Measurements from ENCODE around the gene SLC17A2. TPM values are rescaled to one million over a fixed set of nuclear protein-coding genes. Genes with fewer than 3 reads are reported as not detected.
A peak's percentile ranks its signal among the peaks of the same experiment; 100 is the strongest.

SLC17A2 gene
- total and polyA plus RNA-seq, 2 of the 13 experiments (the other 11 are each of a cell fraction or from before 2014, with no cell fraction given) = 11.2 to 32.4 TPM

DNA sequence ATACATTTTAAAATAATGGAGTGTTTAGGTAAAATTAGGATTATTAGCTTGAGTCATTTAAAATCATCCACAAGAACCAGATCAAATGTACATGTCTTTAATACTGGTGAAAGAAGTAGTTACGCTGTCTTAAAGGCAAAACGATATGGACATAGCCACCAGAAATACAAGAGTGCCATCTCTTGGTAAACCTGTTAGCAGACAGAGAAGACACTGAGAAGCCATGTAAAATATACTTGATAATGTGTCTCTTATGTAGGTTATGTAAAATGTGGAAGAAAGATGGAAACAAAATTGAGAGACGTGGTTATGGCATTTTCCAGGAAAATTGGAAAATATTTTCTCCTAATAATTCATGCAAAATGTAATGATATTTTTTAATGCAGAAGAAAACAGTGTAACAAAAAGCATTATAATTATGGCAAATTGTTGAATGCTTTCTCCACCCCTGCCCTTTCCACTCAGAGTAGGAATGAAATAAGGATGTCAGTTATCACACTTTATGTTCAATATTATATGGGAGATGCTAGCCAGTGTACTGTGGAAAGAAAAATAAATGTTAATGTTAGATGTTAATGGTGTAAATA, 12.2 kb upstream of the SLC17A2 start (continued):
- TF ChIP-seq DPF2 (CRISPR knock-in tag; IDR thresholded peaks at IDR 0.05; ENCODE audit: borderline replicate concordance, low read depth) = no peak
- TF ChIP-seq KDM3A (CRISPR knock-in tag; IDR thresholded peaks at IDR 0.05; ENCODE audit: low read depth) = no peak
- no peak for TF ChIP-seq MAZ (IDR thresholded peaks at IDR 0.05; ENCODE audit: borderline replicate concordance, low read depth, low read length)
- TF ChIP-seq MAZ (CRISPR knock-in tag; IDR thresholded peaks at IDR 0.05; ENCODE audit: low read depth) = no peak
- no peak for TF ChIP-seq ZNF652 (CRISPR knock-in tag; IDR thresholded peaks at IDR 0.05; ENCODE audit: borderline replicate concordance, low read depth)
- no peak for TF ChIP-seq ZNF17 (CRISPR knock-in tag; IDR thresholded peaks at IDR 0.05)
- TF ChIP-seq ZNF207 (IDR thresholded peaks at IDR 0.05; ENCODE audit: borderline replicate concordance) = no peak
- TF ChIP-seq ZNF569 (CRISPR knock-in tag; IDR thresholded peaks at IDR 0.05; ENCODE audit: borderline replicate concordance) = no peak
- TF ChIP-seq, protein P1, sequence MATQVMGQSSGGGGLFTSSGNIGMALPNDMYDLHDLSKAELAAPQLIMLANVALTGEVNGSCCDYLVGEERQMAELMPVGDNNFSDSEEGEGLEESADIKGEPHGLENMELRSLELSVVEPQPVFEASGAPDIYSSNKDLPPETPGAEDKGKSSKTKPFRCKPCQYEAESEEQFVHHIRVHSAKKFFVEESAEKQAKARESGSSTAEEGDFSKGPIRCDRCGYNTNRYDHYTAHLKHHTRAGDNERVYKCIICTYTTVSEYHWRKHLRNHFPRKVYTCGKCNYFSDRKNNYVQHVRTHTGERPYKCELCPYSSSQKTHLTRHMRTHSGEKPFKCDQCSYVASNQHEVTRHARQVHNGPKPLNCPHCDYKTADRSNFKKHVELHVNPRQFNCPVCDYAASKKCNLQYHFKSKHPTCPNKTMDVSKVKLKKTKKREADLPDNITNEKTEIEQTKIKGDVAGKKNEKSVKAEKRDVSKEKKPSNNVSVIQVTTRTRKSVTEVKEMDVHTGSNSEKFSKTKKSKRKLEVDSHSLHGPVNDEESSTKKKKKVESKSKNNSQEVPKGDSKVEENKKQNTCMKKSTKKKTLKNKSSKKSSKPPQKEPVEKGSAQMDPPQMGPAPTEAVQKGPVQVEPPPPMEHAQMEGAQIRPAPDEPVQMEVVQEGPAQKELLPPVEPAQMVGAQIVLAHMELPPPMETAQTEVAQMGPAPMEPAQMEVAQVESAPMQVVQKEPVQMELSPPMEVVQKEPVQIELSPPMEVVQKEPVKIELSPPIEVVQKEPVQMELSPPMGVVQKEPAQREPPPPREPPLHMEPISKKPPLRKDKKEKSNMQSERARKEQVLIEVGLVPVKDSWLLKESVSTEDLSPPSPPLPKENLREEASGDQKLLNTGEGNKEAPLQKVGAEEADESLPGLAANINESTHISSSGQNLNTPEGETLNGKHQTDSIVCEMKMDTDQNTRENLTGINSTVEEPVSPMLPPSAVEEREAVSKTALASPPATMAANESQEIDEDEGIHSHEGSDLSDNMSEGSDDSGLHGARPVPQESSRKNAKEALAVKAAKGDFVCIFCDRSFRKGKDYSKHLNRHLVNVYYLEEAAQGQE (IDR thresholded peaks at IDR 0.05; ENCODE audit: borderline replicate concordance in 1 of 2, low read depth in 1 of 2, low read length in 2 of 2) = no peak
- no peak for TF ChIP-seq ZNF605 (CRISPR knock-in tag; IDR thresholded peaks at IDR 0.05)
- TF ChIP-seq SIN3A (IDR thresholded peaks at IDR 0.05; ENCODE audit: borderline replicate concordance, low read depth, low read length) = no peak
- TF ChIP-seq, protein P2, sequence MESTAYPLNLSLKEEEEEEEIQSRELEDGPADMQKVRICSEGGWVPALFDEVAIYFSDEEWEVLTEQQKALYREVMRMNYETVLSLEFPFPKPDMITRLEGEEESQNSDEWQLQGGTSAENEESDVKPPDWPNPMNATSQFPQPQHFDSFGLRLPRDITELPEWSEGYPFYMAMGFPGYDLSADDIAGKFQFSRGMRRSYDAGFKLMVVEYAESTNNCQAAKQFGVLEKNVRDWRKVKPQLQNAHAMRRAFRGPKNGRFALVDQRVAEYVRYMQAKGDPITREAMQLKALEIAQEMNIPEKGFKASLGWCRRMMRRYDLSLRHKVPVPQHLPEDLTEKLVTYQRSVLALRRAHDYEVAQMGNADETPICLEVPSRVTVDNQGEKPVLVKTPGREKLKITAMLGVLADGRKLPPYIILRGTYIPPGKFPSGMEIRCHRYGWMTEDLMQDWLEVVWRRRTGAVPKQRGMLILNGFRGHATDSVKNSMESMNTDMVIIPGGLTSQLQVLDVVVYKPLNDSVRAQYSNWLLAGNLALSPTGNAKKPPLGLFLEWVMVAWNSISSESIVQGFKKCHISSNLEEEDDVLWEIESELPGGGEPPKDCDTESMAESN (CRISPR knock-in tag; conservative IDR thresholded peaks at IDR 0.05) = no peak
- no peak for TF ChIP-seq FOXM1 (CRISPR knock-in tag; IDR thresholded peaks at IDR 0.05)
- no peak for TF ChIP-seq NR3C1 (CRISPR knock-in tag; IDR thresholded peaks at IDR 0.05)
- TF ChIP-seq, protein P3, sequence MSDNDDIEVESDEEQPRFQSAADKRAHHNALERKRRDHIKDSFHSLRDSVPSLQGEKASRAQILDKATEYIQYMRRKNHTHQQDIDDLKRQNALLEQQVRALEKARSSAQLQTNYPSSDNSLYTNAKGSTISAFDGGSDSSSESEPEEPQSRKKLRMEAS (IDR thresholded peaks at IDR 0.05) = no peak
- no peak for TF ChIP-seq POGZ (CRISPR knock-in tag; IDR thresholded peaks at IDR 0.05)
- TF ChIP-seq NR2F6 (IDR thresholded peaks at IDR 0.05) = no peak
- peak; percentile 13; the same call in 1 of the 2 replicates for TF ChIP-seq NR2F6 (CRISPR knock-in tag; IDR thresholded peaks at IDR 0.05)
- TF ChIP-seq SMAD3 (CRISPR knock-in tag; IDR thresholded peaks at IDR 0.05) = peak; percentile 86; the same call in 1 of the 2 replicates
- TF ChIP-seq, protein P4, sequence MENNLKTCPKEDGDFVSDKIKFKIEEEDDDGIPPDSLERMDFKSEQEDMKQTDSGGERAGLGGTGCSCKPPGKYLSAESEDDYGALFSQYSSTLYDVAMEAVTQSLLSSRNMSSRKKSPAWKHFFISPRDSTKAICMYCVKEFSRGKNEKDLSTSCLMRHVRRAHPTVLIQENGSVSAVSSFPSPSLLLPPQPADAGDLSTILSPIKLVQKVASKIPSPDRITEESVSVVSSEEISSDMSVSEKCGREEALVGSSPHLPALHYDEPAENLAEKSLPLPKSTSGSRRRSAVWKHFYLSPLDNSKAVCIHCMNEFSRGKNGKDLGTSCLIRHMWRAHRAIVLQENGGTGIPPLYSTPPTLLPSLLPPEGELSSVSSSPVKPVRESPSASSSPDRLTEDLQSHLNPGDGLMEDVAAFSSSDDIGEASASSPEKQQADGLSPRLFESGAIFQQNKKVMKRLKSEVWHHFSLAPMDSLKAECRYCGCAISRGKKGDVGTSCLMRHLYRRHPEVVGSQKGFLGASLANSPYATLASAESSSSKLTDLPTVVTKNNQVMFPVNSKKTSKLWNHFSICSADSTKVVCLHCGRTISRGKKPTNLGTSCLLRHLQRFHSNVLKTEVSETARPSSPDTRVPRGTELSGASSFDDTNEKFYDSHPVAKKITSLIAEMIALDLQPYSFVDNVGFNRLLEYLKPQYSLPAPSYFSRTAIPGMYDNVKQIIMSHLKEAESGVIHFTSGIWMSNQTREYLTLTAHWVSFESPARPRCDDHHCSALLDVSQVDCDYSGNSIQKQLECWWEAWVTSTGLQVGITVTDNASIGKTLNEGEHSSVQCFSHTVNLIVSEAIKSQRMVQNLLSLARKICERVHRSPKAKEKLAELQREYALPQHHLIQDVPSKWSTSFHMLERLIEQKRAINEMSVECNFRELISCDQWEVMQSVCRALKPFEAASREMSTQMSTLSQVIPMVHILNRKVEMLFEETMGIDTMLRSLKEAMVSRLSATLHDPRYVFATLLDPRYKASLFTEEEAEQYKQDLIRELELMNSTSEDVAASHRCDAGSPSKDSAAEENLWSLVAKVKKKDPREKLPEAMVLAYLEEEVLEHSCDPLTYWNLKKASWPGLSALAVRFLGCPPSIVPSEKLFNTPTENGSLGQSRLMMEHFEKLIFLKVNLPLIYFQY (CRISPR knock-in tag; IDR thresholded peaks at IDR 0.05; ENCODE audit: borderline replicate concordance) = peak; percentile 59; the same call in 1 of the 2 replicates
- 0 out of 2 replicates have a peak, but pooled peaks have one; percentile 50 for TF ChIP-seq ZFP1 (CRISPR knock-in tag; IDR thresholded peaks at IDR 0.05)
- no peak; the same call in 1 of the 2 replicates for TF ChIP-seq DNMT3B (CRISPR knock-in tag; conservative IDR thresholded peaks at IDR 0.05)
- peak; percentile 64; the same call in 1 of the 2 replicates for TF ChIP-seq IRF2 (CRISPR knock-in tag; IDR thresholded peaks at IDR 0.05)
